Measurements from ENCODE around the gene ANKRD9. TPM values are rescaled to one million over a fixed set of nuclear protein-coding genes. Genes with fewer than 3 reads are reported as not detected.

ANKRD9 gene
- total and polyA plus RNA-seq, 2 of the 13 experiments (the other 11 are each of a cell fraction or from before 2014, with no cell fraction given): 10.0 to 15.0 TPM

DNA sequence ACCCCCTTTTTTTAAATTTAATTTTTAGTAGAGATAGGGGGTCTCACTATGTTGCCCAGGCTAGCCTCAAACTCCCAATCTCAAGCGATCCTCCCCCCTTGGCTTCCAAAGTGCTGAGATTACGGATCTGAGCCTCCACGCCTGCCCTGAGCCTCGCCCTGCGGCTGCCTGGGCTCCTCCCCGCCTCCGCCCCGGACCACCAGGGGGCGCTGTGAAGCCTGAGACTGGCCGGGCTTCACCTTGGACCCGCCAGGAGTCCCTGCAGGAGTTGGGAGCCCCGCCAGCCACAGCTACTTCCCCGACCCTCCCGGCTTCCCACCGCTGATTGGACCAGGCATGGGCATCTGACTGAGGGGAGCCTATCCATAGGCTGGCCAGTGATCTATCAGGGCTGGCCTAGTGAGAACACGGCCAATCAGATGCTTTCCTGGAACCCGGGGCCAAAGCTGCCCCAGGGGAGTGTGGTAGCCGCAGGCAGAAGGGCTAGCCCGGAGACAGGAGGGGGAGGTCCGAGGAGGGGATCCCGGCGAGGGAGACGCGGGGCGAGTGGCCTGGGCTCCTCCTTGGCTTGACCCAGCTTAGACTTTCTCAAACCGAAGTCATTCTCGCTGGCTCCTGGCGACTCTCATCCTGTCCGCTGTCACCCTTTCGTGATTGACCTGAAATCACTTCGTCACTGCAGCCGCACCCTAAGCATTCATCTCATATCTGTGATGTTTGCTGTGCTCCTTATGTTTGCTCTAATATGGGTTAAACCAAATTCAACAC, 15.1 kb upstream of the ANKRD9 start (continued):
- TF ChIP-seq ZBTB25 (CRISPR knock-in tag; IDR thresholded peaks at IDR 0.05) (peak; percentile 64; the same call in 1 of the 2 replicates), ATF7 (IDR thresholded peaks at IDR 0.05) (no peak), ATF7 (CRISPR knock-in tag; IDR thresholded peaks at IDR 0.05) (0 out of 2 replicates have a peak, but pooled peaks have one; percentile 41), RCOR2 (CRISPR knock-in tag; IDR thresholded peaks at IDR 0.05) (peak; percentile 51), FOXK2 (IDR thresholded peaks at IDR 0.05) (no peak), ZNF296 (CRISPR knock-in tag; conservative IDR thresholded peaks at IDR 0.05) (no peak), FOXO1 (CRISPR knock-in tag; IDR thresholded peaks at IDR 0.05) (peak; percentile 62), BHLHE40 (IDR thresholded peaks at IDR 0.05; ENCODE audit: low read length) (peak; percentile 25; the same call in 1 of the 2 replicates), SNAPC5 (CRISPR knock-in tag; IDR thresholded peaks at IDR 0.05; ENCODE audit: borderline replicate concordance) (no peak), ZNF367 (CRISPR knock-in tag; IDR thresholded peaks at IDR 0.05; ENCODE audit: borderline replicate concordance) (no peak), ZBTB8A (CRISPR knock-in tag; IDR thresholded peaks at IDR 0.05; ENCODE audit: borderline replicate concordance, low read depth) (no peak), CBFB (CRISPR knock-in tag; IDR thresholded peaks at IDR 0.05) (peak; percentile 43; the same call in 1 of the 2 replicates), SOX6 (IDR thresholded peaks at IDR 0.05) (no peak), SOX6 (CRISPR knock-in tag; IDR thresholded peaks at IDR 0.05) (peak; percentile 65), JDP2 (CRISPR knock-in tag; IDR thresholded peaks at IDR 0.05; ENCODE audit: borderline replicate concordance) (no peak), ZNF781 (CRISPR knock-in tag; IDR thresholded peaks at IDR 0.05; ENCODE audit: borderline replicate concordance, not compliant biosample characterization) (no peak), SRY (CRISPR knock-in tag; IDR thresholded peaks at IDR 0.05) (no peak), ZNF580 (CRISPR knock-in tag; IDR thresholded peaks at IDR 0.05; ENCODE audit: borderline replicate concordance, low read depth) (peak; percentile 84; the same call in 1 of the 2 replicates), LCORL (IDR thresholded peaks at IDR 0.05) (no peak), LCORL (CRISPR knock-in tag; IDR thresholded peaks at IDR 0.05) (peak; percentile 87)
- TF ChIP-seq, protein P1, sequence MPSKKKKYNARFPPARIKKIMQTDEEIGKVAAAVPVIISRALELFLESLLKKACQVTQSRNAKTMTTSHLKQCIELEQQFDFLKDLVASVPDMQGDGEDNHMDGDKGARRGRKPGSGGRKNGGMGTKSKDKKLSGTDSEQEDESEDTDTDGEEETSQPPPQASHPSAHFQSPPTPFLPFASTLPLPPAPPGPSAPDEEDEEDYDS (CRISPR knock-in tag; IDR thresholded peaks at IDR 0.05): peak; percentile 88
- TF ChIP-seq, protein P2, sequence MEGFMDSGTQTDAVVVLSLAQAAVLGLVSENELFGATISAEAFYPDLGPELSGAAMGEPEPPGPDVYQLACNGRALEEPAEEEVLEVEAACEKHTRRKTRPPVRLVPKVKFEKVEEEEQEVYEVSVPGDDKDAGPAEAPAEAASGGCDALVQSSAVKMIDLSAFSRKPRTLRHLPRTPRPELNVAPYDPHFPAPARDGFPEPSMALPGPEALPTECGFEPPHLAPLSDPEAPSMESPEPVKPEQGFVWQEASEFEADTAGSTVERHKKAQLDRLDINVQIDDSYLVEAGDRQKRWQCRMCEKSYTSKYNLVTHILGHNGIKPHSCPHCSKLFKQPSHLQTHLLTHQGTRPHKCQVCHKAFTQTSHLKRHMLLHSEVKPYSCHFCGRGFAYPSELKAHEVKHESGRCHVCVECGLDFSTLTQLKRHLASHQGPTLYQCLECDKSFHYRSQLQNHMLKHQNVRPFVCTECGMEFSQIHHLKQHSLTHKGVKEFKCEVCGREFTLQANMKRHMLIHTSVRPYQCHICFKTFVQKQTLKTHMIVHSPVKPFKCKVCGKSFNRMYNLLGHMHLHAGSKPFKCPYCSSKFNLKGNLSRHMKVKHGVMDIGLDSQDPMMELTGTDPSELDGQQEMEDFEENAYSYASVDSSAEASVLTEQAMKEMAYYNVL (CRISPR knock-in tag; IDR thresholded peaks at IDR 0.05; ENCODE audit: borderline replicate concordance): peak; percentile 77; the same call in 1 of the 2 replicates
- TF ChIP-seq, protein P3, sequence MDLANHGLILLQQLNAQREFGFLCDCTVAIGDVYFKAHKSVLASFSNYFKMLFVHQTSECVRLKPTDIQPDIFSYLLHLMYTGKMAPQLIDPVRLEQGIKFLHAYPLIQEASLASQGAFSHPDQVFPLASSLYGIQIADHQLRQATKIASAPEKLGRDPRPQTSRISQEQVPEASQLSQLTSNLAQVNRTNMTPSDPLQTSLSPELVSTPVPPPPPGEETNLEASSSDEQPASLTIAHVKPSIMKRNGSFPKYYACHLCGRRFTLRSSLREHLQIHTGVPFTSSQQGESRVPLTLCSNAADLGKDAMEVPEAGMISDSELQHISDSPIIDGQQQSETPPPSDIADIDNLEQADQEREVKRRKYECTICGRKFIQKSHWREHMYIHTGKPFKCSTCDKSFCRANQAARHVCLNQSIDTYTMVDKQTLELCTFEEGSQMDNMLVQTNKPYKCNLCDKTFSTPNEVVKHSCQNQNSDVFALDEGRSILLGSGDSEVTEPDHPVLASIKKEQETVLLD (CRISPR knock-in tag; IDR thresholded peaks at IDR 0.05; ENCODE audit: low read depth): no peak
- TF ChIP-seq, protein P4, sequence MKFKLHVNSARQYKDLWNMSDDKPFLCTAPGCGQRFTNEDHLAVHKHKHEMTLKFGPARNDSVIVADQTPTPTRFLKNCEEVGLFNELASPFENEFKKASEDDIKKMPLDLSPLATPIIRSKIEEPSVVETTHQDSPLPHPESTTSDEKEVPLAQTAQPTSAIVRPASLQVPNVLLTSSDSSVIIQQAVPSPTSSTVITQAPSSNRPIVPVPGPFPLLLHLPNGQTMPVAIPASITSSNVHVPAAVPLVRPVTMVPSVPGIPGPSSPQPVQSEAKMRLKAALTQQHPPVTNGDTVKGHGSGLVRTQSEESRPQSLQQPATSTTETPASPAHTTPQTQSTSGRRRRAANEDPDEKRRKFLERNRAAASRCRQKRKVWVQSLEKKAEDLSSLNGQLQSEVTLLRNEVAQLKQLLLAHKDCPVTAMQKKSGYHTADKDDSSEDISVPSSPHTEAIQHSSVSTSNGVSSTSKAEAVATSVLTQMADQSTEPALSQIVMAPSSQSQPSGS (CRISPR knock-in tag; IDR thresholded peaks at IDR 0.05): 0 out of 2 replicates have a peak, but pooled peaks have one; percentile 55
